PFSK-1 (cell line): ENCODE measurements around the gene ASCL2. TPM values are rescaled to one million over a fixed set of nuclear protein-coding genes. Genes with fewer than 3 reads are reported as not detected.

Experiments used
- FOXP2 ChIP-seq: optimal IDR thresholded peaks from 2 replicates; pipeline ENCODE3; 2011; ENCODE audit warnings: borderline replicate concordance, control low read depth, inconsistent platforms; ENCODE audit not compliant: insufficient read depth; ENCODE audit errors: extremely low read length, extremely low read depth
- POLR2AphosphoS5 ChIP-seq: IDR thresholded peaks from 2 replicates; pipeline ENCODE4 v1.6.1; 2012; ENCODE audit warnings: low read depth, mild to moderate bottlenecking, control low read depth, low read length, moderate library complexity
- SIN3A ChIP-seq: IDR thresholded peaks from 2 replicates; pipeline ENCODE4 v1.6.1; 2012; ENCODE audit warnings: mild to moderate bottlenecking, low read length, moderate library complexity, borderline replicate concordance; ENCODE audit not compliant: insufficient read depth
- TAF1 ChIP-seq: IDR thresholded peaks from 2 replicates; pipeline ENCODE4 v1.6.1; 2012; ENCODE audit warnings: low read length, control low read depth, borderline replicate concordance; ENCODE audit not compliant: insufficient read depth
- polyA plus RNA-seq: library from polyadenylated mRNA; unstranded; fragments of >200 nt; gene quantifications from one replicate; pipeline ENCODE4 v1.2.1, GENCODE V29; 2012; ENCODE audit warnings: low read depth, missing spikeins; ENCODE audit not compliant: insufficient read length
- TF ChIP-seq, protein P1 (sequence below), 2 experiments: IDR thresholded peaks; 2 replicates each; pipeline versions ENCODE4 v1.6.1 to v1.8.0; 2011 to 2012; ENCODE audit warnings: low read depth in 2 of 2, low read length in 2 of 2, control low read depth in 1 of 2, inconsistent platforms in 1 of 2, mild to moderate bottlenecking in 1 of 2, moderate library complexity in 1 of 2; ENCODE audit not compliant: insufficient read depth in 1 of 2

The ASCL2 gene
- polyA plus RNA-seq = not detected

DNA sequence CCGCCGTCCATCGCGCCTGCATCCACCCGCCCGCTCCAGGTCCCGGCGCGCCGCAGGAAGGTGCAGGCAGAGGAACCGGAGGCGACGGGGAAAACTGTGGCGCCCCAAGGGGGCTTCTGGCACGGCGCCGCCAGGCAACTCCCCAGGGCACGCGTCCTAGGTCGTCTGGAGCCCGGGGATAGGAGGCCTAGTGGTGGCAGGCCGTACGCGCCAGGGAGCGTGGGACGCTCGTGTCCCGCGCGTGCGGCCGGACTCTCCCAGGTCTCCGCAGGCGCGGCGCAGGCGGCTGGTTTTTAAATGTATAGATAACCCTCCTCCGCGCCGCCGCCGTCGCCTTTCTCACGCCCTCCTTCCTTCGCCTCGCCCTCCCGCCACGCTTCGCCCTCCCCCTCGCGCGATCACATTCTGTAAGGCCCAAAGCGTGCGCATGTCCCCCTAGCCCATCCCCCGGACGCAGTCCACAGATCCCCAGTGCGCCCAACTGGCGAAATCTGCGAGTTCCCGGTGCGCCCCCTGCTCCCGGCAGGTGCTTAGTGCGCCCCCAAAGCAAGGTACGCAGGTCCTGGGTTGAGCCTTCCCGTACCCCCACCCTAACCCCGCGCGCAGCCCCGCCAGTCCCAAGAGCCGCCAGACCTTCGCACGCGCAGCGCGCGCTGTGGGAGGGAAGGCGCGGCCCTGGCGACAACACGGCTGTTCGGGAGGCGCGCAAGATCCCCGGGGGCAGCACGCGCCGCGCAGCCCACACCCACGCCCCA lies at the start of gene ASCL2:
Gene ASCL2 (minus strand): TSS at position 267 of the 755 bp plus-strand sequence. CDS start 256 bp downstream, at position 11.
- TF ChIP-seq, protein P1, sequence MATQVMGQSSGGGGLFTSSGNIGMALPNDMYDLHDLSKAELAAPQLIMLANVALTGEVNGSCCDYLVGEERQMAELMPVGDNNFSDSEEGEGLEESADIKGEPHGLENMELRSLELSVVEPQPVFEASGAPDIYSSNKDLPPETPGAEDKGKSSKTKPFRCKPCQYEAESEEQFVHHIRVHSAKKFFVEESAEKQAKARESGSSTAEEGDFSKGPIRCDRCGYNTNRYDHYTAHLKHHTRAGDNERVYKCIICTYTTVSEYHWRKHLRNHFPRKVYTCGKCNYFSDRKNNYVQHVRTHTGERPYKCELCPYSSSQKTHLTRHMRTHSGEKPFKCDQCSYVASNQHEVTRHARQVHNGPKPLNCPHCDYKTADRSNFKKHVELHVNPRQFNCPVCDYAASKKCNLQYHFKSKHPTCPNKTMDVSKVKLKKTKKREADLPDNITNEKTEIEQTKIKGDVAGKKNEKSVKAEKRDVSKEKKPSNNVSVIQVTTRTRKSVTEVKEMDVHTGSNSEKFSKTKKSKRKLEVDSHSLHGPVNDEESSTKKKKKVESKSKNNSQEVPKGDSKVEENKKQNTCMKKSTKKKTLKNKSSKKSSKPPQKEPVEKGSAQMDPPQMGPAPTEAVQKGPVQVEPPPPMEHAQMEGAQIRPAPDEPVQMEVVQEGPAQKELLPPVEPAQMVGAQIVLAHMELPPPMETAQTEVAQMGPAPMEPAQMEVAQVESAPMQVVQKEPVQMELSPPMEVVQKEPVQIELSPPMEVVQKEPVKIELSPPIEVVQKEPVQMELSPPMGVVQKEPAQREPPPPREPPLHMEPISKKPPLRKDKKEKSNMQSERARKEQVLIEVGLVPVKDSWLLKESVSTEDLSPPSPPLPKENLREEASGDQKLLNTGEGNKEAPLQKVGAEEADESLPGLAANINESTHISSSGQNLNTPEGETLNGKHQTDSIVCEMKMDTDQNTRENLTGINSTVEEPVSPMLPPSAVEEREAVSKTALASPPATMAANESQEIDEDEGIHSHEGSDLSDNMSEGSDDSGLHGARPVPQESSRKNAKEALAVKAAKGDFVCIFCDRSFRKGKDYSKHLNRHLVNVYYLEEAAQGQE (IDR thresholded peaks at IDR 0.05; ENCODE audit: insufficient read depth in 1 of 2, low read depth in 2 of 2, low read length in 2 of 2) = no peak
- TF ChIP-seq SIN3A = no peak
- no peak for TF ChIP-seq POLR2AphosphoS5
- TF ChIP-seq FOXP2 = no peak
- TF ChIP-seq TAF1 = no peak

- TF ChIP-seq FOXP2 = no peak
- no peak for TF ChIP-seq TAF1
- TF ChIP-seq, protein P1 (IDR thresholded peaks at IDR 0.05; ENCODE audit: insufficient read depth in 1 of 2, low read depth in 2 of 2, low read length in 2 of 2) = no peak
- no peak for TF ChIP-seq POLR2AphosphoS5
- TF ChIP-seq SIN3A = no peak
Observed at GRCh38 chr11:2319791-2320472, 49.5 kb upstream of the ASCL2 start.

GRCh38 chr11:2318707-2319106 lies 48.3 kb upstream of the ASCL2 start:
- no peak for TF ChIP-seq POLR2AphosphoS5
- no peak for TF ChIP-seq FOXP2
- no peak for TF ChIP-seq TAF1

DNA sequence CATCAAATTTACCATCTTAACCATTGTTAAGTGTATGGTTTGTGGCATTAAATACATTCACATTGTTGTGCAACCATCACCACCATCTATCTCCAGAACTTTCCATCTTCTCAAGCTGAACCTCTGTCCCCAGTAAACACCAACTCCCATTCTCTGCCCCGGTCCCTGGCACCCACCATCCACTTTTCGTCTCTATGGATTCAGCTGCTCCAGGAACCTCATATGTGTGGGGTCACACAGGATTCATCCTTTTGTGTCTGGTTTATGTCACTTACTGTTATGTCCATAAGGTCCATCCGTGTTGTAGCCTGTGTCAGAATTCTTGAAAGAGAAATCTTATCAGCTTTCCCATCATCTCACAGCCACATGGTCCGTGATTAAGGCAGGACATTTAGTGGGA lies 47.7 kb upstream of the ASCL2 start:
- TF ChIP-seq, protein P1 (IDR thresholded peaks at IDR 0.05; ENCODE audit: insufficient read depth in 1 of 2, low read depth in 2 of 2, low read length in 2 of 2) = no peak
- TF ChIP-seq POLR2AphosphoS5 (no peak), SIN3A (no peak), TAF1 (no peak), FOXP2 (no peak)

DNA sequence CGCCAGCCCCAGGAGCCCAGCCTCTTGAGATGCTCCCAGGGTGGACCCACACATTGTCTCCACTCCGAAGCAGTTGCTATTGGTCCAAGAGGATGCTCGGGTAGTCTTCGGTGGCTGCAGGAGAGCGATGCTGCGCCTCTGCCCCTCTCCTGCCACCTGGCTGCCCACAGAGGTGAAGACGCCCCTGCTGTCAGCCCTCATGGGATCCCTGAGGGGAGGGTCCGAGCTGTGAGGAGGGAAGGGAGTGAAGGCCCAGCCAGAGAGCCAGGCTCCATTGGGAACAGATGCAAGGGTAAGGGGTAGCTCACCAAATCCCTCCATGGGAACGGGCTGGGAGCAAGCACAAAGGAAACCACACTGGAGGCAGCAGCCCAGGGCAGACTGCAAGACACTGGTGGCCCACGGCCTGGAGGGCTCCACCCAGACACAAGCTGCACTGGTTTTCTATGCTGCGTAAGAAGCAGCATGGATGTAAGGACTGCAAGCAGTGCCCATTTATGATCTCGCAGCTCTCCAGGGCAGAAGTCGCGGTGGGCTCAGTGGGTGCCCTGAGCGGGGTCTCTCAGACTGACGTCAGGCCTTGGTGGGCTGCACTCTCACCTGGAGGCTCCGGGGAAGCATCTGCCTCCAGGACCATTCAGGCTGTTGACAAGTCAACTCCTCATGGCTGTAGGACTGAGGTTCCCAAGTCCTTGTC lies 47.1 kb upstream of the ASCL2 start:
- TF ChIP-seq FOXP2 (no peak), SIN3A (no peak), POLR2AphosphoS5 (no peak), TAF1 (no peak)
- TF ChIP-seq, protein P1 (IDR thresholded peaks at IDR 0.05; ENCODE audit: insufficient read depth in 1 of 2, low read depth in 2 of 2, low read length in 2 of 2) = no peak
